ENCODE data around the gene TTF1. TPM values are rescaled to one million over a fixed set of nuclear protein-coding genes. Genes with fewer than 3 reads are reported as not detected.

Gene TTF1
- total and polyA plus RNA-seq, 2 of the 13 experiments (the other 11 are each of a cell fraction or from before 2014, with no cell fraction given) = 3.4 to 9.8 TPM

DNA sequence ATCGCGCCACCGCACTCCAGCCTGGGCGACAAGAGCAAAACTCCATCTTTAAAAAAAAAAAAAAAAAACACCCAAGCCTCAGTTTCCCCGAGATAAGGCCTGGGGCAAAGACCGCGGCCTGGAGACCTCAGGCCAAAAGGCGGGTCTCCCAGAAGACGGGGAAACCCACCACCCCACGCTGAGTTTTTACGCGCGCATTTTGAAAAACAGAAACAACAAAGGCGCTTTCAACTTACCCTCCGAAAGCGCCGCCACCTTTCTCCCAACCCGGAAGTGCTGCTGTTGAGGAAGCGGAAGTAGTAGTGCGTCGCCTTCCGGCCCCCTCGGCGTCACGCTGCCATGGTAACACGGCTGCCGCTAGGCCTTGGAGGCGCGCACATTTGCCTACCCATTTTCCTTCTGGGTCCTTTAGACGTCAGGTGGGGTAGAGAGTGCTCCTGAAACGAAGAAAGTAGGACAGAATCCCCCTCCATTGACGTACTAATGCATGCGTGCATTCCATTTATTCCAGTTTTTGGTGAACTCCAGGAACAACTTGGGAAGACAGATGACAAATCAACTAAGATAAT, at the start of gene TTF1 (continued):
- TF ChIP-seq NFAT5 (CRISPR knock-in tag; IDR thresholded peaks at IDR 0.05) (no peak), FOXM1 (CRISPR knock-in tag; IDR thresholded peaks at IDR 0.05) (no peak), NFATC3 (CRISPR knock-in tag; IDR thresholded peaks at IDR 0.05) (no peak), MEIS2 (CRISPR knock-in tag; IDR thresholded peaks at IDR 0.05) (no peak), HNRNPH1 (optimal IDR thresholded peaks at IDR 0.05; ENCODE audit: low read depth, low read length) (no peak), SMC3 (IDR thresholded peaks at IDR 0.05; ENCODE audit: low read length) (no peak), MBD4 (IDR thresholded peaks at IDR 0.05; ENCODE audit: borderline replicate concordance, low read length) (no peak), SPEN (CRISPR knock-in tag; IDR thresholded peaks at IDR 0.05; ENCODE audit: low read depth) (peak; percentile 76; the same call in 1 of the 2 replicates), ZNF713 (CRISPR knock-in tag; IDR thresholded peaks at IDR 0.05) (no peak), NFE2 (CRISPR knock-in tag; IDR thresholded peaks at IDR 0.05) (no peak), ZNF775 (CRISPR knock-in tag; IDR thresholded peaks at IDR 0.05; ENCODE audit: borderline replicate concordance) (no peak), ZFP90 (CRISPR knock-in tag; IDR thresholded peaks at IDR 0.05; ENCODE audit: borderline replicate concordance) (no peak), CREB1 (IDR thresholded peaks at IDR 0.05) (peak; percentile 81), CREB1 (CRISPR knock-in tag; IDR thresholded peaks at IDR 0.05) (peak; percentile 93), ZNF546 (CRISPR knock-in tag; conservative IDR thresholded peaks at IDR 0.05) (no peak), GABPB1 (CRISPR knock-in tag; IDR thresholded peaks at IDR 0.05) (peak; percentile 97), ZSCAN9 (CRISPR knock-in tag; IDR thresholded peaks at IDR 0.05; ENCODE audit: borderline replicate concordance) (no peak), MAFF (IDR thresholded peaks at IDR 0.05; ENCODE audit: low read depth, low read length) (no peak)
- TF ChIP-seq, protein P1, sequence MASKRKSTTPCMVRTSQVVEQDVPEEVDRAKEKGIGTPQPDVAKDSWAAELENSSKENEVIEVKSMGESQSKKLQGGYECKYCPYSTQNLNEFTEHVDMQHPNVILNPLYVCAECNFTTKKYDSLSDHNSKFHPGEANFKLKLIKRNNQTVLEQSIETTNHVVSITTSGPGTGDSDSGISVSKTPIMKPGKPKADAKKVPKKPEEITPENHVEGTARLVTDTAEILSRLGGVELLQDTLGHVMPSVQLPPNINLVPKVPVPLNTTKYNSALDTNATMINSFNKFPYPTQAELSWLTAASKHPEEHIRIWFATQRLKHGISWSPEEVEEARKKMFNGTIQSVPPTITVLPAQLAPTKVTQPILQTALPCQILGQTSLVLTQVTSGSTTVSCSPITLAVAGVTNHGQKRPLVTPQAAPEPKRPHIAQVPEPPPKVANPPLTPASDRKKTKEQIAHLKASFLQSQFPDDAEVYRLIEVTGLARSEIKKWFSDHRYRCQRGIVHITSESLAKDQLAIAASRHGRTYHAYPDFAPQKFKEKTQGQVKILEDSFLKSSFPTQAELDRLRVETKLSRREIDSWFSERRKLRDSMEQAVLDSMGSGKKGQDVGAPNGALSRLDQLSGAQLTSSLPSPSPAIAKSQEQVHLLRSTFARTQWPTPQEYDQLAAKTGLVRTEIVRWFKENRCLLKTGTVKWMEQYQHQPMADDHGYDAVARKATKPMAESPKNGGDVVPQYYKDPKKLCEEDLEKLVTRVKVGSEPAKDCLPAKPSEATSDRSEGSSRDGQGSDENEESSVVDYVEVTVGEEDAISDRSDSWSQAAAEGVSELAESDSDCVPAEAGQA (IDR thresholded peaks at IDR 0.05; ENCODE audit: low read depth) = no peak
- TF ChIP-seq, protein P1 (CRISPR knock-in tag; IDR thresholded peaks at IDR 0.05; ENCODE audit: borderline replicate concordance) = no peak

Data from HepG2 (cell line).